ENCODE results near the gene JARID2.
A peak's percentile ranks its signal among the peaks of the same experiment; 100 is the strongest.

The JARID2 gene

DNA sequence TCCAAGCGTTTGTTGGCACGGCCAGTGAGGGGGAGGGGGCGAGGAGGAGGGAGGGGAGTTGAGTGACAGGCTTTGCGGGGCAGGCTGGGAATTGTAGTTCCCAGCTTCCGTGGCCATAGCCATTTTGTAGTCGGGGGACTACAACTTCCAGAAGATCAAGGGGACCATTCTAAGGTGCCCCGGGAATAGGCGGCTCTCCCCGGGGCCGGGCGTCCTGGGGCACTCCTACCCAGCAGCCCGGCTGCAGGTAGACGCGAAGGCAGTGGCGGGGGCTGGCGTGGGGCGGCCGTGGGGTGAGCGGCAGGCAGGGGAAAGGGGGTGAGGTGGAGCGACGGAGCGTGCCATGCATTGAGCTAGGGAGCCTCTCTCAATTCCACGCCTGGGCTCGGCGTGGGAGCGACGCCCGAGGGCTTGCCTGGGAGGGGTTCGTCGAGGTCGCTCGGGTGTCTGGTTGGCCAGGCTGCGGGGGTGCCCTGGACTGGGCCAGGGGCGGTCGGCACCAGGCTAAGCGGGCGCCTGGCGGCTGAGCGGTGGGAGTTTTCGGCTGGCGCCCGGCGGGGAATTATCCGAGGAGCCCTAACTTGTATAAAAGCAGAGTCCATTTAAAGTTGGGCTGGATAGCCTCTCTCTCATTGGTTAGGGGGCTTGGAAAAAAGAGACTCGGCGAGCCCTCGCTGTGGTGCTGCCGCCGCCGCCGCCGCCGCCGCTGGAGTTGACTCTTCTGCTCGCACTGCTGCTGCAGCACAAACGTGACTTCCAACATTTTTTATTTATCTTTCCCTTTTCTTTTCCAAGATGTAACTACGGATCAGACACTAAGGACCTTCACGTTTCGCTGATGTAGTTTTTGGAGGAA lies at the start of gene JARID2:
TSS of gene JARID2 (plus strand) at position 709 of the 856 bp plus-strand sequence. CDS start 471 bp downstream, outside the sequence.
- peak; percentile 96 for DNase-seq

DNA sequence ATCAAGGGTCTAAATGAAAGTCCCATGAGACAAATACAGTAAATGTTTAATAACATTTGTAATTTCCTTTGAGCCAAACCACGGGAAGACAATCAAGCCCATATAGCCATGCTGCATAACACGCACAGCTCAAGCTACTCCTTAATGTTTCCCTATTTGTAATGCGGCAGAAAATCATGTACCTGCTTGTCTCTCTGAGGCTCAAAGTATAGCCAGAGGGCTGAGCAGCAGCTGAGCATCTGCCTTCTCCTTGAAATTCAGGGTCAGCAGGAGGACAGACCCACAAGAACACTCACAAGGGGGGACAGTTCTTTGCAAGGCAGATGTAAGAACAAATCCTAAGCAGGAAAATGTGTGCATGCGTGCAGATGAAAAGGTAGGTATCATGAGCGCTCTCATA lies 45.8 kb upstream of the JARID2 start:
- no peak for DNase-seq

DNA sequence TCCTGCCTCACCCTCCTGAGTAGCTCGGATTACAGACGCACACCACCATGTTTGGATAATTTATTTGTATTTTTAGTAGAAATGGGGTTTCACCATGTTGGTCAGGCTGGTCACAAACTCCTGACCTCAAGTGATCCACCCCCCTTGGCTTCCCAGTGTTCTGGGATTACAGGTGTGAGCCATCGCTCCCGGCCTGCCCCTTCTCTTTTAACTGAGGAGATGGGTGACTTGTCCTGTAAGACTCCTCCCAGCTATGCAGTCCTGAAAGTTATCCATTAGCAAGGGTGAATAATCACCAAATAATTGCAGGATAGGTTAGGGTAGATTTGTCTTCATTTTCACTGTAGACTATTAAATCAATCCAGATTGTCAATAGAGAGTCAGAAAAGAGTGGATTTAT lies 40.5 kb upstream of the JARID2 start:
- DNase-seq = no peak

DNA sequence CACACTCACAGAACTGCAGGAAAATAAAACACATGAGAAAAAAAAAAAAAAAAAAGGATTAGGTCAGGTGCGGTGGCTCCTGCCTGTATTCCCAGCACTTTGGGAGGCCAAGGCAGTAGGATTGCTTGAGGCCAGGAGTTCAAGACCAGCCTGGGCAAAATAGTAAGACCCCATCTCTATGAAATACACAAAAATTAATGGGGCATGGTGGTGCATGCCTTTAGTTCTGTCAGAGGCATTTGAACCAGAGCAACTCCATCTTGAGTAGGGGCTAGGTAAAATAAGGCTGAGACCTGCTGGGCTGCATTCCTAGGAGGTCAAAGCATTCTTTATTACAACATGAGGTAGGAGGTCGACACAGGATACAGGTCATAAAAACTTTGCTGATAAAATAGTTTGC lies 39.0 kb upstream of the JARID2 start:
- DNase-seq = no peak

DNA sequence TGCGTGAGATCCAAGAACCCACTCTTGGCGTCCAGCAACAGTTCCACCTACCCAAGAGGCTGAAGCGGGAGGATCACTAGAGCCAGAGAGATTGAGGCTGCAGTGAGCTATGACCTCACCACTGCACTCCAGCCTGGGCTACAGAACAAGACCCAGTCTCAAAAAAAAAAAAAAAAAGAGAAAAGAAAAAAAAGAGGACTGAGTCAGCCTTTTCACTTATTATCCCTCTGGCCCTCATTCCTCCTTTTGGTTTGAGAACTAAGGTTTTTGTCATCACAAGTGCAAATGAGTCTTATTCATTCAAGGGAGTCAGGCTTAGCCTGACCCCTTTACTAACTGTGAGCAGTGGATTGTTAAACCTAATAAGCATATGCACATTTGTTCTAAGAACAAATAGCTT lies 37.9 kb upstream of the JARID2 start:
- DNase-seq = no peak

DNA sequence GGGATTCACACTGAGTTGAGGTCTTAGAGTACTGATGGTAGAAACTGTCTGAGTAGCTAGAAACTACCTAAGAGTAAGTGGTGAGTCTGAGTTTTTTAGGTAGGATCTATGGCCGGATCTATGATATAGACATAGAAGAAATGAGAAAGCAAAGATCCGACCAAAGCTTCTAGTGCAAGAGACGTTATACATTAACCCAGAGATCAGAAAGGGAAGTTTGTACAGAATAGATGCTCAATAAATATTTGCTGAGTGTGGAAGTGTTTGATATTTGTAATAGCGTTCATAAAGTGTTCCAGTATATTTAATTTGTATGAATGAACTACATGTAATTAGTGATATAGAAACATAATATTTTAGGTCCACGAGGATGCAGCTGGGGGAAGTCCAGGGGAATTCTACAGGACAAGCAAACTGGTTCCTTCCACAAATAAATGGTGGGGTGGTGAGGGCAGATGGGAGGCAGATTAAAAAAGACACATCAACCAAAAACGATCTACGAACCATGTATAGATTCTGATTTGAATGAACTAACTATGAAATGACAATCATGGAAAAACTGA lies 31.9 kb upstream of the JARID2 start:
- DNase-seq = no peak

DNA sequence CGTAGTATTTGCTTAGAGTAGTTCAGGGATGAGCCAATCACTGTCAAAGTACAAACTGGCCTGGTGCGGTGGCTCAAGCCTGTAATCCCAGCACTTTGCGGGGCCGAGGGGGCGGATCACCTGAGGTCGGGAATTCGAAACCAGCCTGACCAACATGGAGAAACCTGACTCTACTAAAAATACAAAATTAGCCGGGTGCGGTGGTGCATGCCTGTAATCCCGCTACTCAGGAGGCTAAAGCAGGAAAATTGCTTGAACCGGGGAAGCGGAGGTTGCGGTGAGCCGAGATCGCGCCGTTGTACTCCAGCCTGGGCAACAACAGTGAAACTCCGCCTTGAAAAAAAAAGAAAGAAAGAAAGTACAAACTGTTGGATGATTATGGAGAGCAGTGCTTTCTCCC lies 27.5 kb upstream of the JARID2 start:
- DNase-seq = no peak

DNA sequence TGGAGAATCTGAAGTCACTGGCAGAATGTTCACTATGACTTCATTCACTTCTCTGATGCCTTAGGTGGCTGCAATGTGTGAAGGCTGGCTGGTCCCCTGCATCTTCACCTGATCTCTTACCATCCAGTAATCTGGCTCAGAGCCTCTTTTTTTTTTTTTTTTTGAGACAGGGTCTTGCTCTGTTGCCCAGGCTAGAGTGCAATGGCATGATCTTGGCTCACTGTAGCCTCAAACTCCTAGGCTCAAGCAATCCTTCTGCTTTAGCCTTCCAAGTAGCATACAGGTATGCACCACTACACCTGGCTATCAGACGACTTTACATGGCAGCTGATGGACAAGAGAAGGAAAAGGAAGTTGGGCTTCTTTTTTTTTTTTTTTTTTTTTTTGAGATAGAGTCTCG lies 25.8 kb upstream of the JARID2 start:
- no peak for DNase-seq

DNA sequence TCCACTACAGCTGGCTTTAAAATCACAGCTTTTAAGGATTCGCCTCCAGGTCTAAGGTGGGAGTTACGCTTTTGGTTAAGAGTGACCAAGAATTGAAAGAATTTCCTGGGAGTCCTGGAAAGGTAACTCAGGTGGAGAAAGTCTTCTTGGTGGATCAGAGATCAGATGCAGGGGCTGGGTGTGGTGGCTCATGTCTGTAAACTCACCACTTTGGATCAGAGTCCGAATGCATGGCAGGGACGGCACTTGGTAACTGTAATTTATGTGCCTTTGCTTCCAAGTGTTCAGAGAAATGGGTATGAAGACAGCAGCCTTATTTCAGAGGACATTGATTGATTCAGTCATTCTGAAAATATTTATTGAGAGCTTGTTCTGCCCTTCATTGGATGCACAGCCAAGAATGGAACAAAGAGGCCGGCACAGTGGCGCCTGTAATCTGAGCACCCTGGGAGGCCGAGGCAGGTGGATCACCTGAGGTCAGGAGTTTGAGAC lies 18.0 kb upstream of the JARID2 start:
- no peak for DNase-seq

DNA sequence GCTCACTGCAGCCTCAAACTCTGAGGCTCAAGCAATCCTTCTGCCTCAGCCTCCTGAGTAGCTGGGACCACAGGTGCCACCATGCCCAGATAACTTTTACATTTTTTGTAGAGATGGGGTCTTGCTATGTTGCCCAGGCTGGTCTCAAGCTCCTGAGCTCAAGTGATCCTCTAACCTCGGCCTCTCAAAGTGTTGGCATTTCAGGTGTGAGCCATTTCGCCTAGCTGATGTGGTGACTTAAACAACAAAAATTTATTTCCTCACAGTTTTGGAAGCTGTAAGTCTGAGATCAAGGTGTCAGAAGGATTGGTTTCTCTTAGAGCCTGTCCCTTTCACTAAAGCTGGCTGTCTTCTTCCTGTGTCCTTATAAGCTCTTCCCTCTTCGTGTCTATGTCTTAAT lies 15.0 kb upstream of the JARID2 start:
- no peak for DNase-seq

DNA sequence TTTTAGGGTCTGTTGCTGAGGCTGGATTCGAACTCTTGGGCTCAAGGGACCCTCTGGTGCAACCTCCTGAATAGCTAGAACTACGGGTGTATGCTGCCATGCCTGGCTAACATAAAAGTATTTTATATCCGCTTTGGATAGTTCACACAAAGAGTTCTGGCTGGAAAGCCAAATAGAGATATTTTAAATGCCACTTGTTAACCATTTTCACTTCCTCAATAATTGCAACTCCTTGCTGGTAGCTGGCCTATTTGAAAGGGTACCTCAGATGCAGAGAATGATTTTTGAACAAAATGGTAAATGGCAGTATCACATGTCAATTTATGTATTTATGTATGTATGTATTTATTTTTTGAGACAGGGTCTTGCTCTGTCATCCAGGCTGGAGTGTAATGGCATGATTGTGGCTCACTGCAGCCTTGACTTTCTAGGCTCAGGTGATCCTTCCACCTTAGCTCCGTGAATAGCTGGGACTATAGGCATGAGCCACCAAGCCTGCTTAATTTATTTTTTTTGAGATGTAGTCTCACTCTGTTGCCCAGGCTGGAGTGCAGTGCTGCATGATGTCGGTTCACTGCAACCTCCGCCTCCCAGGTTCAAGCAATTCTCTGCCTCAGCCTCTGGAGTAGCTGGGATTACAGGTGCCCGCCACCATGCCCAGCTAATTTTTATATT lies 12.9 kb upstream of the JARID2 start:
- DNase-seq = no peak

DNA sequence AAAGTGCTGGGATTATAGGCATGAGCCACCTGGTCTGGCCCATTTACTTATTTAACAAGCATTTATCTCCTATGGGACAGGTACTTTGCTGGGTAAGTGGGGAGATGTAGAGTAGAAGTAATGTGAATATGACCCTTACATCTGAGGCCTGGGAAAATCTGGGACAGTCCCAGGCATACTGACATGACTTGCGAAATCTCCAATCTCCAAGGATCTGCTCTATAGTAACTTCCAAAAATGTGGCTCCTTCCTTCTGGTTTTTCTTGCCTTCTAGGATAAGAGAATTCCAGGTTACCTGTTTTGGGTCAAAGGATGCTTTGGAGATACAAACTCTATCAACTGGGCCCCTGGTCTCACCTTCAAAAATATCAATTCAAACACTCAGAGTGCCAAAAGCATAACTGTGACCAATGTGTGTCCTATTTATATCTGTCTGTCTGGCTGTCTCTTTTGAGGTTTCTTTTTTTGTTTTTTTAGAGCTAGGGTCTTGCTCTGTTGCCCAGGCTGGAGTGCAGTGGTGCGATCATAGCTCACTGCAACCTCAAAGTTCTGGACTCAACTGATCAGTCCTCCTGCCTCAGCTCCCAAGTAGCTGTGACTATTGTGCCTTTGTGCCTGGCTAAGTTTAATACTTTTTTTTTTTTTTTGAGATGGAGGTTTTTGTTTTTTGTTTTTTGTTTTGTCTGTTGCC lies 11.7 kb upstream of the JARID2 start:
- DNase-seq = no peak

DNA sequence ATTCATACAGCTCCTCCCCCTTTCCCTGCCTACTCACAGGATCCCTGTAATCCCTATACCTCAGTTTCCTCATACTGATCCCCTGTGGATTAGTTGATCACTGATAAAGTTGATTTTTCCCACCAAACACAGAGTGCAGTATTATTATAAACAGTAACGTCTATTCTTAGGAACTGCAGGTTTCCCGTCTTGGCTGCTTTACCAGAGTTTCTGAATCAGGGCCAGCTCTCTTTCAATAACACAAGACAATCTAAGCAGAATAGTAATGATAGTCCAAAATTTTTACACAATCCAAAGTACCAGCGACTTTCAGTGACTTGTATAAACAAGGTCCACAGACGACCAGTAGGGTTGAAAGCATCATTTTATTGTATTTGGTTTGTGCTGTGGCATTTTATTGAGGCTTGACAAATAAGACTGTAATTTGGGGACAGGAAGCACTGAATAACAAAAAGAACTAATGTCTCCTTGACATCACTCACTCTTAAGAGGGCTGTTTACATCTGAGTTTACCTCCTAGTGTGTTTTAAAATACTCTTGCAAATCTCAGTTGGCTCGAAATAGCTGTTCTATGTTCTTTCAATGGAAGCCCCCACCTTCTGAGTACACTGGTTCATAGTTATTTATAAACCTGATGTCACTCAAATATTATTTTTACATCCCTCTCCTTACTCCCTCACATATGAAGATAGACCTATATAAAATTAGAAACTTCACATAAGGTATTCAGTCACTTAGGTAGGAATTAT lies 6.1 kb upstream of the JARID2 start:
- DNase-seq = no peak

DNA sequence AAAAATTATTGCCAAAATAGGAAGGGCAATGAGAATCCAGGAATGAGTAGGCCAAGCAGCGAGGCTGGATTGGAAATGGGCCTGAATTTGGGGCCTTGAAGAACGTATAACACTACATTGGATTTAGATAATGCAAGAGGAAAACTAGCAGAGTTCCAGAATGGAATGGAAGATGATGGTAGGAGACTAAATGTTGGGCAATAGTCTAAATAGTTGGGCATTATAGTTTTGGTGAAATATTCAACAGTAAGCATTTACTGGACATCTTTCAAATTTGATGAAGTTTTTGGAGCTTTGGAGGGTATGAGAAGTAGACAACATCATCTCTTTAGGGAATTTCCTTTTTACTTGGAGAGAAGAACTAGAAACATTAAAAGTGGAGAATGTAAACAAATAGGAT lies 3.4 kb upstream of the JARID2 start:
- no peak for DNase-seq

DNA sequence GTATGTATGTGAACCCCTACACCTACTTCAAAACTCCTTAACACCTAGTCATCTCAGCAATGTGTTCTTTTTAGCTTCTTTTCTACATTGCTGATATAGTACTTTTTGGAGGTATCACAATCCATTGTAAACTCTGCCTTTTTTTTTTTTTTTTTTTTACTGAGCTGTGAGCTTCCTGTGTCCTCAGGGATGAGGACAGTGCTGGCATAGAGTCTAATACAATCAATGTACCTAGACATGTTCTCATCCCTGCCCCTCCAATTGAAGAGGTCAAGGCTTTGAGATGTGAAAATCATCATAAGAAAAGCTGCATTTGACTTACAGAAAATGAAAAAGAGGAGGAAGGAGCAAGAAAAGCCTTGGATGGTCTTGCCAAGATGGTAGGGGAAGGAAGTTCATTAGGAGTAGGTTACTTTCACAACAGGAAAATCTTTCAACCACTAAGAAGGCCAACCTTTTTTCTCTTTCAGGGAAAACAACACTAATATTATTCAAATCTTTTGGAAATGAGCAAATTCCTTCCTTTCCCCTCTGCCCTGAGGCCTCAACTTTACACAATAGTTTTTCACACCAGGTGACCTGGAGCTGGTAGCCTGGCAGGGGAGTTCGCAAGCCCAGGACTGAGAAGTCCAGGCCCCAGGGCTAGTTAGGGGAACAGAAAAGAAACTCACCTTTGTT lies 2.8 kb upstream of the JARID2 start:
- DNase-seq = no peak

DNA sequence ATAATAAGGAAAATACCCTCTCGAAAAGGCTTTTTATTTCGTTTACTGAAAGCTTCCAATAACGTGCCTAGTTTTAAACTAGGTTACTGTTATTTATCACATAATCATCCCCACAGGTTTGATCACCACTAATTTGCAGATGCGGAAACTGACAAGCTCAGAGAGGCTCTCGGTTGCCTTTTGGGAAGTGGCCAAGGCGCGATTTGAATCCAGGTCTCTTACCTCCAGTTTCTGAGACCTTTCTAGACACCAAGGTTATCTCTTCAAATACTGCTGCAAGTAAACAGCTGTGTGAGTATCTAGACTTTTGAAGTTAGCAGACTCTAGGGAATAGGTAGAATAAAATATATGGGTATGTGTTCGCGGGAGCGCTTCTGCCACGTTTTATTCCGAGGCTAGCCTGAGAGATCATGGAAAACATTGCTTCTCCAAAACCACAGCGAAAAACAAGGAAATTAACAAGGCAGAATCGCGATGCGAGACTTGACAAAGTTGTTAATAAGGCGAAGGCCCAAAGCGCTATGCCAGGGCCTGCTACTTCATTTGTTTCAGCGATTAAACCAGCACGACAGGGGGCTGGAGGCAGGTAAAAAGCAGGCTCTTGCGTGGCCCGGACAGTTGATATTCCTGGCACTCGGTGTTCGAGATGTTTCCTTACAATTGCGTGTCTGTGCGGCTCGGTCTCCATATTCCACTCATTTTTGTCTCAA lies 1.8 kb upstream of the JARID2 start:
- DNase-seq = no peak

DNA sequence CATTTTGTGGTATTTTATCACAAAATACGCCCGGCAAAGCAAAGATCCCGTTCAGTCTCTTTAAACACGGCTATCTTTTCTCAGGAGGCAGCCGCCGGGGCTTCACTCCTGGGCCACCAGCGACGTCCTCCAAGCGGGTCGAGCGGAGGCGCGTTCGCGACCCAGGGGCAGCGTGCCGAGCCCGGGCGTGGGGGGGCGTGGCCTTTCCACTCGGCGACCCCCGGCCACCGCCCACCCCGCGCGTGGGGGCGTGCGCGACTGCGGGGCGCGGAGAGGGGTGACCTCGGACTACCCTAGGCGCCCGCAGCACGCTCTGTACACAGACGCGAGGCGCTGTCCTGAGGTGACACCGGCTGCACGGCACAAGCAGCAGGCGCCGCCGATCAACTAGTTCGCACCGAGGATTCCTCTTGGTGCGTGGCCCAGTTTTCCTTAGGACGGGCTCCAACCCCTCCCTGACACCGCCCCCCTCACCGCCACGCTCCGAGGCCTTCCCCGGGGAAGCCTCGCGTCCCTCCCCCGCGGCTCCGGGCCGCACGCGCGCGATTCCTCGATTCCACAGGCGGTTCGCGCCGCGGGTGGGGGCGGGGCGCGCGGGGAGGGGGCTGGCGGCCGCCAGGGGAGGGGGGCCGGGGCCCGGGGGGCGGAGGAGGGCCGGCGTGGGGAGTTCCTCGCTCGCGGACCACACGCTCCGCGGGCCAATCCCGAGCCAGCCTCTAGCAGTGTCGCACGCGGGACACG lies 1.1 kb upstream of the JARID2 start:
- peak; percentile 44 for DNase-seq

DNA sequence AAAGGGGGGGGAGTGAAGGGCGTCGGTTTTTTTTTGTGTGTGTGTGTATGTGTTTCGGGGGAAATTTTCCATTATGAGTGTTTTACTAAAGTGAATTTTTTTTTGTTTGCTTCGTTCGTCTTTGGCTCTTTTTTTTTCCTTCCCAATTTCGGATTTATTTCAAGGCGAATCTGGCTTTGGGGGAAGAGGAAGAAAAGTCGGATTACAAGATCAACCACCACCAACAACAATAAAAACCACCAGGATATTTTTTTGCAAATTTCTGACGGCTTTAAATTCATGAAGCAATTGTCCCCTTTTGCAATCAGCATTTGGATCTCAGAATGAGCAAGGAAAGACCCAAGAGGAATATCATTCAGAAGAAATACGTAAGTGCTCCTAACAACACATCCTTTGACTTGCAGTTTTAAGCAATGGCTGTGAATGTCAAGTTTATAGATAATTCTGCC lies 372 bp downstream of the JARID2 start:
- DNase-seq = no peak

DNA sequence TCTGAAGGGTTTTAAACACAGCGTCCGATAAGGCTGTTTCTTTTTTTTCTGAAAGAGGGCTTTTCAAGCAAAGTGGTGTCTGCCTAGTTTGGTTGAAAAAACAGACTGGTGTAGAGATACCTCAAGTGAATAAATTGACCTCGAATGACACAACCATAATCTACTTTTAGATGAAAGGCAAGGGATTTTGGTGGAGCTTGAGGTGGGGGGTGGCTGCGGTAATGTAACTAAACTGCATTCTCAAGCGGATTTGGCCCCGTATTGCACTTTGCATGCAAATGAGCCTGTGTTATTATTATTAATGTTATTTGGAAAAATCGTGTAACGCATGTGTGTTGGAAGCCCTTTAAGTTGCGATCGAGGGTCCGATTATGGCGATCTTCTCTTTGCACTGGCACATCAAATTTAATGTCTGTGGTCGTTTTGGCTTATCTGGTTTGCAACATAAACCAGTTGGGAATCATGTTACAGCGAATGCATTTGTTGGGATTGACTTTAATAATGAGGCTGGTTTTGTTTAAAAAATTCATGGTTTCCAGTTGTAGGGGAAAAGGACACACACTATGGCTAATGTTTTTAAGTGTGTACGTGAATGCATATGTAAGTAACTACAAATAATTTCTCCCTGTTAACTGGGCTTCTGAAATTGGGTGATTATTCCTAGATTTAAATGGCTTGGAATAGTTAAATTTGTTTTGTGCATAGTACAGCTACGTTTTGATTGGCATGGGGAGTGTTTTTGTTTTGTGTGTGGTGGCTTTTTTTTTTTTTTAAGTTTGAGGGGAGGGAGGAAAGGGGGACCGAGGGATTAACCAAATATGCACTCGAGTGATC lies 1.0 kb downstream of the JARID2 start:
- DNase-seq = no peak

Measured in CD4-positive, alpha-beta T cell treated with Interleukin-4 for 4 hours (primary cell).